ENCODE results near the gene UTP4.

DNA sequence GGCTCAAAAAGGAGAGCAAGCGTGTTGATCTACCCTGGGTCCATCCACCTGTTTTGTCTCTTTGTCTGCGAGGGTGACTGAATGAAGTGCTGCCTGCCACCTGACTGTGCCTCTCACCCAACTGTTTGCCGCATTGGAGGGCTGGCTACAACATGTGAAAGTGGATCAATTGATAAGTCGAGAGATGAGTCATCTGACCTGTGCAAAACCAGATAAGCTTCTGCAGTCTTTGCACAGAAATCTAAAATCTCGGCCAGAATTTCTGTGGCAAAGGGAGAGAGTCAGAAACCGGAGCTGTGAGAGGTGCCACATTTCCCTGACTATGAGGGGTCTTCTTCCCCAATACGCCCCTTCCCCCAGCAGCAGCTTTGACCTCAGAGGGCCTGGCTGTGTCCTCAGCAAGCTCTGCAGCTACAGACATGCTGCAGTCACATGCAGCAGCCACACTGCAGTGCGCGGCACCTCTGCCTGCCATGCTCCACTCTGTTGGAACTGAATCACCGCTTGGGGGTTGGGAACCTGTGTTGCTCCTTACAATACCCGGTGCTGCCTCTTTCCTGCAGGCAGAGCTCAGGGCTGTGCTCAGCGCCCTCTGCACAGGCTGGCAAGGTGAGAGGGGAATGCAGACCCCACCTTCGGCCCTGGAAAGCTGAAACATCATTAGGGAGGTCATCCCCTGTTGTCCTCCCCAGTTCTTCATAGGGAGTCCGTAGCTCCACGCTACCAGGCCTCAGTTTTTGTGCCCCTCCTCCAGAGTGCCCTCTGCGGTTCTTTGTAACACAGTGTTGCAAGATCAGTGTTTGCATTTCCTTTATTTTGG, 43.1 kb upstream of the UTP4 start:
- TF ChIP-seq POLR2A (IDR thresholded peaks at IDR 0.05; ENCODE audit: borderline replicate concordance, extremely low read depth, insufficient read depth, insufficient read length) = no peak
- TF ChIP-seq CTCF (IDR thresholded peaks at IDR 0.05 in 2 of 3, conservative IDR thresholded peaks at IDR 0.05 in 1 of 3; ENCODE audit: borderline replicate concordance in 1 of 3, insufficient read depth in 1 of 3, low read depth in 2 of 3, low read length in 2 of 3) = no peak
- TF ChIP-seq, protein P1, sequence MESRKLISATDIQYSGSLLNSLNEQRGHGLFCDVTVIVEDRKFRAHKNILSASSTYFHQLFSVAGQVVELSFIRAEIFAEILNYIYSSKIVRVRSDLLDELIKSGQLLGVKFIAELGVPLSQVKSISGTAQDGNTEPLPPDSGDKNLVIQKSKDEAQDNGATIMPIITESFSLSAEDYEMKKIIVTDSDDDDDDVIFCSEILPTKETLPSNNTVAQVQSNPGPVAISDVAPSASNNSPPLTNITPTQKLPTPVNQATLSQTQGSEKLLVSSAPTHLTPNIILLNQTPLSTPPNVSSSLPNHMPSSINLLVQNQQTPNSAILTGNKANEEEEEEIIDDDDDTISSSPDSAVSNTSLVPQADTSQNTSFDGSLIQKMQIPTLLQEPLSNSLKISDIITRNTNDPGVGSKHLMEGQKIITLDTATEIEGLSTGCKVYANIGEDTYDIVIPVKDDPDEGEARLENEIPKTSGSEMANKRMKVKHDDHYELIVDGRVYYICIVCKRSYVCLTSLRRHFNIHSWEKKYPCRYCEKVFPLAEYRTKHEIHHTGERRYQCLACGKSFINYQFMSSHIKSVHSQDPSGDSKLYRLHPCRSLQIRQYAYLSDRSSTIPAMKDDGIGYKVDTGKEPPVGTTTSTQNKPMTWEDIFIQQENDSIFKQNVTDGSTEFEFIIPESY (IDR thresholded peaks at IDR 0.05; ENCODE audit: extremely low read depth, insufficient replicate concordance, low read length) = no peak
- peak; percentile 43 for TF ChIP-seq MAX (IDR thresholded peaks at IDR 0.05)
- no peak for TF ChIP-seq SIN3A (IDR thresholded peaks at IDR 0.05; ENCODE audit: low read depth)
- TF ChIP-seq TCF7L2 (IDR thresholded peaks at IDR 0.05; ENCODE audit: borderline replicate concordance, extremely low read depth, insufficient read depth, insufficient read length) = no peak
- no peak for TF ChIP-seq EZH2 (IDR thresholded peaks at IDR 0.05)
- TF ChIP-seq POLR2AphosphoS5 (IDR thresholded peaks at IDR 0.05; ENCODE audit: low read depth, low read length) = no peak
- TF ChIP-seq CBX3 (IDR thresholded peaks at IDR 0.05; ENCODE audit: low read depth) = no peak
- no peak for TF ChIP-seq YY1 (IDR thresholded peaks at IDR 0.05; ENCODE audit: extremely low read depth, insufficient replicate concordance, low read depth, low read length)
- TF ChIP-seq, protein P2, sequence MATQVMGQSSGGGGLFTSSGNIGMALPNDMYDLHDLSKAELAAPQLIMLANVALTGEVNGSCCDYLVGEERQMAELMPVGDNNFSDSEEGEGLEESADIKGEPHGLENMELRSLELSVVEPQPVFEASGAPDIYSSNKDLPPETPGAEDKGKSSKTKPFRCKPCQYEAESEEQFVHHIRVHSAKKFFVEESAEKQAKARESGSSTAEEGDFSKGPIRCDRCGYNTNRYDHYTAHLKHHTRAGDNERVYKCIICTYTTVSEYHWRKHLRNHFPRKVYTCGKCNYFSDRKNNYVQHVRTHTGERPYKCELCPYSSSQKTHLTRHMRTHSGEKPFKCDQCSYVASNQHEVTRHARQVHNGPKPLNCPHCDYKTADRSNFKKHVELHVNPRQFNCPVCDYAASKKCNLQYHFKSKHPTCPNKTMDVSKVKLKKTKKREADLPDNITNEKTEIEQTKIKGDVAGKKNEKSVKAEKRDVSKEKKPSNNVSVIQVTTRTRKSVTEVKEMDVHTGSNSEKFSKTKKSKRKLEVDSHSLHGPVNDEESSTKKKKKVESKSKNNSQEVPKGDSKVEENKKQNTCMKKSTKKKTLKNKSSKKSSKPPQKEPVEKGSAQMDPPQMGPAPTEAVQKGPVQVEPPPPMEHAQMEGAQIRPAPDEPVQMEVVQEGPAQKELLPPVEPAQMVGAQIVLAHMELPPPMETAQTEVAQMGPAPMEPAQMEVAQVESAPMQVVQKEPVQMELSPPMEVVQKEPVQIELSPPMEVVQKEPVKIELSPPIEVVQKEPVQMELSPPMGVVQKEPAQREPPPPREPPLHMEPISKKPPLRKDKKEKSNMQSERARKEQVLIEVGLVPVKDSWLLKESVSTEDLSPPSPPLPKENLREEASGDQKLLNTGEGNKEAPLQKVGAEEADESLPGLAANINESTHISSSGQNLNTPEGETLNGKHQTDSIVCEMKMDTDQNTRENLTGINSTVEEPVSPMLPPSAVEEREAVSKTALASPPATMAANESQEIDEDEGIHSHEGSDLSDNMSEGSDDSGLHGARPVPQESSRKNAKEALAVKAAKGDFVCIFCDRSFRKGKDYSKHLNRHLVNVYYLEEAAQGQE (IDR thresholded peaks at IDR 0.05; ENCODE audit: low read depth) = no peak
- TF ChIP-seq ZNF274 (IDR thresholded peaks at IDR 0.05; ENCODE audit: low read depth, low read length) = no peak

Measured in HCT116 (cell line).